ENCODE measurements around the gene MIEF1. TPM values are rescaled to one million over a fixed set of nuclear protein-coding genes. Genes with fewer than 3 reads are reported as not detected.

The MIEF1 gene
- total and polyA plus RNA-seq, 2 of the 8 experiments (the other 6 are each of a cell fraction or from before 2014, with no cell fraction given), result 16.8 to 32.7 TPM

DNA sequence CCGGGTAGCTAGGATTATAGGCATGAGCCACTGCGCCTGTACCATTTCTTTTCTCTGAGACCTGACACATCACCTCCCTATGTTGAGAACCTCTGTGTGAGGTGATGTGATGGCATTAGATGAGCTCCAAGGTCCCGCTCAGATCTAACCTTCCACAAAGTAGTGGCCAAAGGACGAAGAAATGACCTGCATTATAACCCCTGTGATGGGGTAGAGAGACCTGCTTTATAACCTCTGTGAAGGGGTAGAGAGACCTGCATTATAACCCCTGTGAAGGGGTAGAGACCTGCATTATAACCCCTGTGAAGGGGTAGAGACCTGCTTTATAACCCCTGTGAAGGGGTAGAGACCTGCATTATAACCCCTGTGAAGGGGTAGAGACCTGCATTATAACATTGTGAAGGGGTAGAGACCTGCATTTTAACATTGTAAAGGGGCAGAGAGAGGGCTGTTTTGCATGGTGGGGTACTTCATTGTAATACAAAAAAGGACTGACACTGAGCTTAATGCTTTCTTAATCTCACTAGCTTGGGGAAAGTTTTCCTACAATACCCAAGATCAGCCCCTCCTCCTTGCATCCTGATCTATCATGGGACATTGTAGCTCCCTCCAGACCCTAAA is 8.5 kb downstream of the MIEF1 start:
- H3K36me3 ChIP-seq (ENCODE audit: control insufficient read depth in 2 of 4, insufficient read depth in 4 of 4, low read length in 3 of 4), result peaks cover 23 to 73% (median 51%) of the 10 kb centered on the region in 4 experiments
- no peak overlapping the region for H4K8ac ChIP-seq (ENCODE audit: extremely low read depth, insufficient read depth, low read length)
- CTCF ChIA-PET (ENCODE audit: partially characterized antibody), result interaction anchor here (0.7 to 10.1 kb wide), 9 partner anchors 9 to 124 kb away, joined by 3 to 278 read pairs (median 4); partner anchors contain the start of genes ATF4 and MIEF1
- H3K14ac ChIP-seq (ENCODE audit: insufficient read length), result no peak overlapping the region
- 84% methylated on average over 4 of the region's 4 CpGs; no CpG with 5 or more reads in 1 of the 2 experiments for WGBS, 2 experiments (ENCODE audit: extremely low coverage in 1 of 2, insufficient coverage in 1 of 2, insufficient read length in 1 of 2, insufficient replicate concordance in 2 of 2, low coverage in 1 of 2, low lambda C conversion rate in 2 of 2, missing lambda C conversion rate in 1 of 2)
- no peak overlapping the region for H4K91ac ChIP-seq (replicated peaks; ENCODE audit: insufficient read length, low read length)
- no peak overlapping the region for H3K56ac ChIP-seq (replicated peaks; ENCODE audit: insufficient read length, low read depth, low read length)
- no peak overlapping the region for H3K4me2 ChIP-seq (ENCODE audit: insufficient read depth in 1 of 2, low read depth in 2 of 2, low read length in 2 of 2)
- H3K4ac ChIP-seq (replicated peaks; ENCODE audit: insufficient read length, low read depth, low read length), result no peak overlapping the region
- no peak overlapping the region for H2BK15ac ChIP-seq (ENCODE audit: low read length)
- POLR2A ChIA-PET (ENCODE audit: partially characterized antibody), result interaction anchor here (0.8 to 3.8 kb wide), 10 partner anchors 8 to 387 kb away, joined by 3 to 38 read pairs (median 4); partner anchors contain the start of genes ATF4 and MIEF1
- DNase-seq (ENCODE audit: low read depth in 1 of 2, low spot score in 2 of 2) (no peak), FAIRE-seq (peak; percentile 88)
- H2BK12ac ChIP-seq (ENCODE audit: low read depth, low read length), result no peak overlapping the region
- H3K27ac ChIP-seq (ENCODE audit: low read depth, low read length), result no peak overlapping the region
- H3K79me1 ChIP-seq (ENCODE audit: low read depth, low read length), result peaks cover 5% of the 10 kb centered on the region
- H2AK5ac ChIP-seq (ENCODE audit: low read depth, low read length), result no peak overlapping the region
- peaks cover 44 to 69% of the 10 kb centered on the region in 2 experiments for H4K20me1 ChIP-seq (replicated peaks in 1 of 2; ENCODE audit: control insufficient read depth in 1 of 2, insufficient read depth in 2 of 2, low read length in 2 of 2)
- H2BK5ac ChIP-seq (ENCODE audit: low read depth, low read length), result no peak overlapping the region
- H3K27me3 ChIP-seq (replicated peaks in 1 of 4; ENCODE audit: control insufficient read depth in 3 of 4, extremely low read depth in 1 of 4, insufficient read depth in 3 of 4, low read length in 3 of 4), result peaks cover 38 to 89% (median 80%) of the 10 kb centered on the region in 4 experiments
- H2BK20ac ChIP-seq (ENCODE audit: low read length), result no peak overlapping the region
- no peak overlapping the region for H4K5ac ChIP-seq (ENCODE audit: insufficient read length, low read depth, low read length)
- no peak overlapping the region for H3K23ac ChIP-seq (ENCODE audit: insufficient read length)
- H2AFZ ChIP-seq (ENCODE audit: low read length), result no peak overlapping the region
- no peaks in the 10 kb centered on the region for H3K9me3 ChIP-seq (ENCODE audit: insufficient read depth in 2 of 2, low read depth in 1 of 2, low read length in 1 of 2)
- H3K4me1 ChIP-seq (replicated peaks in 1 of 4; ENCODE audit: control insufficient read depth in 3 of 4, insufficient read depth in 4 of 4, low read length in 3 of 4), result peaks cover 0 to 3% (median 0%) of the 10 kb centered on the region in 4 experiments; a peak in 2 of 7 replicates
- H2BK120ac ChIP-seq (replicated peaks; ENCODE audit: low read depth, low read length), result no peak overlapping the region
- no peak overlapping the region for H3K18ac ChIP-seq (ENCODE audit: extremely low read depth, low read length)
- no peak overlapping the region for H3K9ac ChIP-seq (replicated peaks in 1 of 4; ENCODE audit: extremely low read depth in 1 of 4, low read depth in 3 of 4, low read length in 3 of 4)
- H3K23me2 ChIP-seq (ENCODE audit: low read depth, low read length), result no peaks in the 10 kb centered on the region; the same call in 1 of the 2 replicates
- H3K79me2 ChIP-seq (ENCODE audit: control insufficient read depth in 1 of 2, insufficient read depth in 2 of 2, low read length in 2 of 2), result no peaks in the 10 kb centered on the region
- H3K4me3 ChIP-seq (ENCODE audit: extremely low read depth in 1 of 4, insufficient read depth in 2 of 4, low read depth in 3 of 4, low read length in 4 of 4), result no peak overlapping the region
- TF ChIP-seq ASH2L (IDR thresholded peaks at IDR 0.05; ENCODE audit: low read length), result no peak
- TF ChIP-seq TCF12 (IDR thresholded peaks at IDR 0.05; ENCODE audit: low read depth, low read length), result peak; percentile 98
- TF ChIP-seq, protein P1, sequence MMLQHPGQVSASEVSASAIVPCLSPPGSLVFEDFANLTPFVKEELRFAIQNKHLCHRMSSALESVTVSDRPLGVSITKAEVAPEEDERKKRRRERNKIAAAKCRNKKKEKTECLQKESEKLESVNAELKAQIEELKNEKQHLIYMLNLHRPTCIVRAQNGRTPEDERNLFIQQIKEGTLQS (IDR thresholded peaks at IDR 0.05; ENCODE audit: insufficient read depth, low read depth, low read length), result no peak
- TF ChIP-seq TAF7 (optimal IDR thresholded peaks at IDR 0.05; ENCODE audit: borderline replicate concordance, low read depth, low read length), result no peak
- TF ChIP-seq GTF2F1 (IDR thresholded peaks at IDR 0.05; ENCODE audit: borderline replicate concordance, low read depth, low read length), result no peak
- no peak for TF ChIP-seq CTBP2 (IDR thresholded peaks at IDR 0.05; ENCODE audit: borderline replicate concordance, insufficient read depth, insufficient read length, low read length)
- TF ChIP-seq SIX5 (IDR thresholded peaks at IDR 0.05; ENCODE audit: low read depth, low read length), result no peak
- TF ChIP-seq KDM4A (IDR thresholded peaks at IDR 0.05; ENCODE audit: low read depth, low read length, severe bottlenecking), result no peak
- TF ChIP-seq HDAC6 (IDR thresholded peaks at IDR 0.05; ENCODE audit: low read depth, low read length), result peak; percentile 100
- TF ChIP-seq, protein P2, sequence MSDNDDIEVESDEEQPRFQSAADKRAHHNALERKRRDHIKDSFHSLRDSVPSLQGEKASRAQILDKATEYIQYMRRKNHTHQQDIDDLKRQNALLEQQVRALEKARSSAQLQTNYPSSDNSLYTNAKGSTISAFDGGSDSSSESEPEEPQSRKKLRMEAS (IDR thresholded peaks at IDR 0.05), result no peak; the same call in 1 of the 2 replicates
- no peak for TF ChIP-seq SUZ12 (IDR thresholded peaks at IDR 0.05; ENCODE audit: low read length)
- TF ChIP-seq SP4 (IDR thresholded peaks at IDR 0.05; ENCODE audit: low read length), result no peak
